ENCODE data around the gene STK38L.
"Not testable (repeated sequence)": the region's sequence is repeated elsewhere in the genome, so short reads cannot be mapped to it uniquely, and the experiment has no call there.

The STK38L gene

GRCh38 chr12:27229367-27229766 is 14.7 kb upstream of the STK38L start:
- no peak for DNase-seq

- DNase-seq, result not testable (repeated sequence)
Observed at GRCh38 chr12:27231374-27231773, 12.7 kb upstream of the STK38L start.

- DNase-seq, result no peak
Observed at GRCh38 chr12:27233814-27234213, 10.3 kb upstream of the STK38L start.

- no peak for DNase-seq
Observed at GRCh38 chr12:27236498-27236897, 7.6 kb upstream of the STK38L start.

- no peak for DNase-seq
Observed at GRCh38 chr12:27237790-27238771, 6.0 kb upstream of the STK38L start.

GRCh38 chr12:27243006-27243405 is 1.1 kb upstream of the STK38L start:
- no peak for DNase-seq

- no peak for DNase-seq
Observed at GRCh38 chr12:27244689-27245488, 803 bp downstream of the STK38L start.

GRCh38 chr12:27246141-27246540 is 2.1 kb downstream of the STK38L start:
- no peak for DNase-seq

GRCh38 chr12:27246774-27247173 is 2.7 kb downstream of the STK38L start:
- DNase-seq, result no peak

GRCh38 chr12:27252934-27253333 is 8.8 kb downstream of the STK38L start:
- DNase-seq, result no peak

- DNase-seq, result no peak
Observed at GRCh38 chr12:27253347-27253746, 9.3 kb downstream of the STK38L start.

GRCh38 chr12:27255806-27256205 is 11.7 kb downstream of the STK38L start:
- DNase-seq, result no peak

GRCh38 chr12:27257104-27257843 is 13.2 kb downstream of the STK38L start:
- no peak for DNase-seq

- DNase-seq, result no peak
Observed at GRCh38 chr12:27260746-27261145, 16.7 kb downstream of the STK38L start.

GRCh38 chr12:27261866-27262265 is 17.8 kb downstream of the STK38L start:
- no peak for DNase-seq

- DNase-seq, result no peak
Observed at GRCh38 chr12:27270148-27270547, 26.1 kb downstream of the STK38L start.

GRCh38 chr12:27271206-27271605 is 27.1 kb downstream of the STK38L start:
- no peak for DNase-seq

GRCh38 chr12:27272373-27273028 is 28.4 kb downstream of the STK38L start:
- no peak for DNase-seq

GRCh38 chr12:27273114-27273513 is 29.0 kb downstream of the STK38L start:
- no peak for DNase-seq

- DNase-seq, result no peak
Observed at GRCh38 chr12:27274706-27275105, 30.6 kb downstream of the STK38L start.

GRCh38 chr12:27276275-27276674 is 32.2 kb downstream of the STK38L start:
- no peak for DNase-seq

GRCh38 chr12:27277846-27278260 is 33.8 kb downstream of the STK38L start:
- DNase-seq, result no peak

Measured in CD4-positive, alpha-beta T cell treated with Interleukin-6 for 4 hours (primary cell).